ENCODE measurements around the gene RTN4RL1.

DNA sequence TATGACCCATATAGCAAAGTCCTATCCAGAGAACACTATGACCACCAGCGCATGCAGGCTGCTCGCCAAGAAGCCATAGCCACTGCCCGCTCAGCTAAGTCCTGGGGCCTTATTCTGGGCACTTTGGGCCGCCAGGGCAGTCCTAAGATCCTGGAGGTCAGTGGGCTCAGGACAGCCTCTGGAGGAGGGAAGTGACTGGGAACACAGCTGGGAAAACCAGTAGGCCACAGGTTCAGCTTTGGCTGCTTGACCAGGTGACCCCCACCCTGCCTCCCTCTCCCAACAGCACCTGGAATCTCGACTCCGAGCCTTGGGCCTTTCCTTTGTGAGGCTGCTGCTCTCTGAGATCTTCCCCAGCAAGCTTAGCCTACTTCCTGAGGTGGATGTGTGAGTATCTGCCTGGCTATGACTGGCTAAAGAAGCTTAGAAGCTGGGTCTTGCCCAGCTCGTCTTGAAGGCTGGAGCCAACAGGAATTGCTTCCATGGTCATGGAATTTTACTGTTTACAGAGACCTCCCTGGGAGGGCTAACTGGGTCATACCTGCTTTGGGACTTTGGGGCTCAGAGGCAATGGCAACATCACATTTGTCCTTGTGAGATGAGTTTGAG is 15.2 kb upstream of the RTN4RL1 start:
- TF ChIP-seq, protein P1, sequence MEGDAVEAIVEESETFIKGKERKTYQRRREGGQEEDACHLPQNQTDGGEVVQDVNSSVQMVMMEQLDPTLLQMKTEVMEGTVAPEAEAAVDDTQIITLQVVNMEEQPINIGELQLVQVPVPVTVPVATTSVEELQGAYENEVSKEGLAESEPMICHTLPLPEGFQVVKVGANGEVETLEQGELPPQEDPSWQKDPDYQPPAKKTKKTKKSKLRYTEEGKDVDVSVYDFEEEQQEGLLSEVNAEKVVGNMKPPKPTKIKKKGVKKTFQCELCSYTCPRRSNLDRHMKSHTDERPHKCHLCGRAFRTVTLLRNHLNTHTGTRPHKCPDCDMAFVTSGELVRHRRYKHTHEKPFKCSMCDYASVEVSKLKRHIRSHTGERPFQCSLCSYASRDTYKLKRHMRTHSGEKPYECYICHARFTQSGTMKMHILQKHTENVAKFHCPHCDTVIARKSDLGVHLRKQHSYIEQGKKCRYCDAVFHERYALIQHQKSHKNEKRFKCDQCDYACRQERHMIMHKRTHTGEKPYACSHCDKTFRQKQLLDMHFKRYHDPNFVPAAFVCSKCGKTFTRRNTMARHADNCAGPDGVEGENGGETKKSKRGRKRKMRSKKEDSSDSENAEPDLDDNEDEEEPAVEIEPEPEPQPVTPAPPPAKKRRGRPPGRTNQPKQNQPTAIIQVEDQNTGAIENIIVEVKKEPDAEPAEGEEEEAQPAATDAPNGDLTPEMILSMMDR (IDR thresholded peaks at IDR 0.05; ENCODE audit: low read length) = no peak
- no peak for TF ChIP-seq EZH2 (IDR thresholded peaks at IDR 0.05; ENCODE audit: borderline replicate concordance, low read length)

All from OCI-LY1 (cell line).